Measurements from ENCODE around the gene GRM7. TPM values are rescaled to one million over a fixed set of nuclear protein-coding genes. Genes with fewer than 3 reads are reported as not detected.

The GRM7 gene
- total RNA-seq, 4 donors from 2014 or later, result 0.40 TPM; not detected in 3

GRCh38 chr3:7226393-7226792 is 365.5 kb downstream of the GRM7 start:
- TF ChIP-seq POLR2A (IDR thresholded peaks at IDR 0.05), result no peak
- TF ChIP-seq, protein P1, sequence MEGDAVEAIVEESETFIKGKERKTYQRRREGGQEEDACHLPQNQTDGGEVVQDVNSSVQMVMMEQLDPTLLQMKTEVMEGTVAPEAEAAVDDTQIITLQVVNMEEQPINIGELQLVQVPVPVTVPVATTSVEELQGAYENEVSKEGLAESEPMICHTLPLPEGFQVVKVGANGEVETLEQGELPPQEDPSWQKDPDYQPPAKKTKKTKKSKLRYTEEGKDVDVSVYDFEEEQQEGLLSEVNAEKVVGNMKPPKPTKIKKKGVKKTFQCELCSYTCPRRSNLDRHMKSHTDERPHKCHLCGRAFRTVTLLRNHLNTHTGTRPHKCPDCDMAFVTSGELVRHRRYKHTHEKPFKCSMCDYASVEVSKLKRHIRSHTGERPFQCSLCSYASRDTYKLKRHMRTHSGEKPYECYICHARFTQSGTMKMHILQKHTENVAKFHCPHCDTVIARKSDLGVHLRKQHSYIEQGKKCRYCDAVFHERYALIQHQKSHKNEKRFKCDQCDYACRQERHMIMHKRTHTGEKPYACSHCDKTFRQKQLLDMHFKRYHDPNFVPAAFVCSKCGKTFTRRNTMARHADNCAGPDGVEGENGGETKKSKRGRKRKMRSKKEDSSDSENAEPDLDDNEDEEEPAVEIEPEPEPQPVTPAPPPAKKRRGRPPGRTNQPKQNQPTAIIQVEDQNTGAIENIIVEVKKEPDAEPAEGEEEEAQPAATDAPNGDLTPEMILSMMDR (IDR thresholded peaks at IDR 0.05), result no peak
- Histone ChIP-seq H3K4me3 (no peak overlapping the region), H3K27ac (no peak overlapping the region), H3K36me3 (no peaks in the 10 kb centered on the region), H3K27me3 (no peaks in the 10 kb centered on the region), H3K9me3 (no peaks in the 10 kb centered on the region), H3K4me1 (no peaks in the 10 kb centered on the region)
- no peak for DNase-seq

DNA sequence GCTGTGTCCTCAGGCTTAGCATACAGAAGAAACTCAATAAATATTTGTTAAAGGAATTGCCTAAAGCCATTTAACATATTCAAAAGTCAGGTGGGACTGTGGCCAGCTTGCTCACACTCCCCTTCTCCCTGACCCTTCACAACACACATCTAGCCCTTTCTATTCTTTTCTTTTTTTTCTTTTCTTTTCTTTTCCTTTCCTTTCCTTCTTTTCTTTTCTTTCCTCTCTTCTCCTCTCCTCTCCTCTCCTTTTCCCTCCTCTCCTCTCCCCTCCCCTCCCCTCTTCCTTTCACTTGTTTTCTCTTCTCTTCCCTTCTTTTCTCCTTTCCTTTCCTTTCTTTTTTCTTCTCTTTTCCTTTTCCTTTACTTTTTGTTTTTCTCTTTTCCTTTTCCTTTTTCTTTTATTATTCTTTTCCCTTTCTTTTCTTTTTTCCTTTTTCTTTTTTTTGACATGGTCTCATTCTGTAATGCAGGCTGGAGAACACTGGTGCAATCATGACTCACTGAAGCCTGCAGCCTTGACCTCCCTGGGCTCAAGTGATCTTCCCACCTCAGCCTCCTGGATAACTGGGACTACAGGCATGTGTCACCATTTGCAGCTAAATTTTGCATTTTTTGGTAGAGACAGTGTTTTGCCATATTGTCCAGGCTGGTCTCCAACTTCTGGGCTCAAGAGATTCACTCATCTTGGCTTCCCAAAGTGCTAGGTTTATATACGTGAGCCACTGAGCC is 377.8 kb downstream of the GRM7 start:
- H3K36me3 ChIP-seq, result no peaks in the 10 kb centered on the region
- no peaks in the 10 kb centered on the region for H3K4me1 ChIP-seq
- no peak for TF ChIP-seq POLR2A (IDR thresholded peaks at IDR 0.05)
- TF ChIP-seq, protein P1 (IDR thresholded peaks at IDR 0.05), result no peak
- H3K4me3 ChIP-seq, result no peak overlapping the region
- no peaks in the 10 kb centered on the region for H3K9me3 ChIP-seq
- no peak for DNase-seq
- no peaks in the 10 kb centered on the region for H3K27me3 ChIP-seq
- no peak overlapping the region for H3K27ac ChIP-seq

- DNase-seq, result no peak
- no peak for TF ChIP-seq POLR2A (IDR thresholded peaks at IDR 0.05)
- TF ChIP-seq, protein P1 (IDR thresholded peaks at IDR 0.05), result no peak
- Histone ChIP-seq H3K9me3 (no peaks in the 10 kb centered on the region), H3K4me1 (no peaks in the 10 kb centered on the region), H3K27me3 (no peaks in the 10 kb centered on the region), H3K27ac (no peak overlapping the region), H3K4me3 (no peak overlapping the region), H3K36me3 (no peaks in the 10 kb centered on the region)
These were observed 380.8 kb downstream of the GRM7 start for GRCh38 chr3:7241584-7242302.

DNA sequence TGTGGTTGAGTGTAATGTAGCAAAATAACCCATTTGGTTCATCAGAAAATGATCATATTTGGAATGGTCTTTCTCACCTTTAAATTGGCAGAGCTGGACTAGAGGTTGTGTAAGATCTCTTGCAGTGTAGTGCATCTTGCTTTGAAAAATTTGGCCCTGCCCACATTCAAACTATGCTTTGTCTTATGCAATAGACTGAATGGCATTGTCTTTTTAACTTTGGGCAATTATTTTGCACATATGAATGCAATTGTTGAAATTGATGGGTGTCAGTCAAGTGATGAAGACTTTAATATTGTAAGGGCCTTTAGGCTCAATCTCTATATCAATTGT is 381.4 kb downstream of the GRM7 start:
- Histone ChIP-seq H3K9me3 (no peaks in the 10 kb centered on the region), H3K36me3 (no peaks in the 10 kb centered on the region), H3K4me1 (no peaks in the 10 kb centered on the region), H3K4me3 (no peak overlapping the region), H3K27ac (no peak overlapping the region), H3K27me3 (no peaks in the 10 kb centered on the region)
- DNase-seq, result no peak
- TF ChIP-seq, protein P1 (IDR thresholded peaks at IDR 0.05), result no peak
- no peak for TF ChIP-seq POLR2A (IDR thresholded peaks at IDR 0.05)

DNA sequence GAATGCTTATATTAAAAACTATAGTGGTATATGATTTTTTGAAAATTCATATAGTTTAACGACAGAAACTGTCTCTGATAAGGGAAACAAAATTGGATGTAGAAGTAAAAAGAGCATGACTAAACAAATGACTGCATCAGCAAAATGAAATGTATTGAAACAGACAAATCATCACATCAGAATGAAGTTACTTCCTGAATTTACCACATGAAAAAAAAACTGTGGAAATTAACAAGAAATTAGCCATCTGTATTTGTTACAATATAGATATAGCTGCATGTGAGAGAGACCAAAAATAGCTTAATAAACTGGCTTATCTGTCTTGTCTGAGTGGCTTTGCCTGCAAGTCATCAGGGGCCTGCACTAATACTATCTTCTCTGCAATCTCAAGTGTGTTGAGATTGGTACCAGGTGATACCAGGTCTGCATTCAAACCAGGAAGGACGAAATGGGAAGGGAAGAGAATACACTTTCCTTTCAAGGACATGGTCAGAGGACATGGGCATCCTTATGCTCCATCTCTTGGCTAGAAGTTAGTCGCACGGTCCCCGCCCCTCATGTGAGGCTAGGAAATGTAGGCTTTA is 388.7 kb downstream of the GRM7 start:
- TF ChIP-seq POLR2A (IDR thresholded peaks at IDR 0.05), result no peak
- TF ChIP-seq, protein P1 (IDR thresholded peaks at IDR 0.05), result no peak
- DNase-seq, result no peak
- no peaks in the 10 kb centered on the region for H3K4me1 ChIP-seq
- H3K4me3 ChIP-seq, result no peak overlapping the region
- no peaks in the 10 kb centered on the region for H3K36me3 ChIP-seq
- no peaks in the 10 kb centered on the region for H3K27me3 ChIP-seq
- H3K27ac ChIP-seq, result no peak overlapping the region
- no peaks in the 10 kb centered on the region for H3K9me3 ChIP-seq
